Body of pancreas (tissue), 4 donors: Measurements from ENCODE around the gene CD300E. TPM values are rescaled to one million over a fixed set of nuclear protein-coding genes. Genes with fewer than 3 reads are reported as not detected.

Source experiments
- ATAC-seq: fragments of 150-250 bp; one replicate; pipeline ENCODE4 v1.9.1; 2016
- DNase-seq, 4 donors: peaks; one replicate each; pipeline ENCODE4 v3.0.0-alpha.2; 2019
- H3K27ac ChIP-seq, 4 donors: fragments of 200-600 bp; sonication (generic); 1 replicate in 3 of 4; 2 replicates in 1 of 4; pipeline versions ENCODE4 v1.5.1 to v1.6.1; 2016 to 2019; ENCODE audit warnings: mild to moderate bottlenecking in 1 of 4, mixed read lengths in 1 of 4, moderate library complexity in 1 of 4
- H3K27me3 ChIP-seq, 2 donors: fragments of 200-600 bp; sonication (generic); one replicate each; pipeline ENCODE4 v1.6.0; 2016; ENCODE audit warnings: mild to moderate bottlenecking in 1 of 2
- H3K36me3 ChIP-seq, 2 donors: fragments of 200-600 bp; sonication (generic); replicated peaks in 1 of 2; 2 replicates each; pipeline ENCODE4 v1.5.1; 2016; ENCODE audit warnings: low read depth in 2 of 2; ENCODE audit not compliant: insufficient read depth in 1 of 2
- H3K4me1 ChIP-seq: fragments of 200-600 bp; sonication (generic); one replicate; pipeline ENCODE4 v1.6.0; 2016
- H3K4me3 ChIP-seq, 2 donors: fragments of 200-600 bp; sonication (generic); 1 replicate in 1 of 2; 2 replicates in 1 of 2; pipeline ENCODE4 v1.5.1; 2016 to 2019
- H3K9me3 ChIP-seq, 3 donors: fragments of 200-600 bp; sonication (generic); 1 replicate in 2 of 3; 2 replicates in 1 of 3; pipeline ENCODE4 v1.5.1; 2016
- CTCF ChIP-seq, 7 experiments: fragments of 450-650 bp in 4 of 7; fragments of 200-600 bp in 3 of 7; sonication (generic) in 3 of 7; IDR thresholded peaks; one replicate each; pipeline ENCODE4 v1.5.1; 2016 to 2019; ENCODE audit warnings: antibody characterized with exemption in 7 of 7
- POLR2A ChIP-seq, 3 donors: fragments of 450-650 bp; IDR thresholded peaks; one replicate each; pipeline ENCODE4 v1.6.1; 2016; ENCODE audit warnings: antibody characterized with exemption in 3 of 3, mild to moderate bottlenecking in 2 of 3
- WGBS, 2 donors: methylation state at CpG; one replicate each; pipeline ENCODE4 v1.1.5; 2017; 5-methylcytosine and 5-hydroxymethylcytosine counted together
- intact Hi-C: fragments of 100-400 bp; cut with DNase I; formaldehyde crosslinking; loops from one replicate; pipeline ENCODE4 v1.15.1; 2023
- total RNA-seq, 2 donors: library from RNA; depleted of rRNA; stranded (reverse); fragments of >200 nt; gene quantifications; one replicate each; pipeline ENCODE4 v1.1.0, GENCODE V29; 2016

Gene CD300E
- total RNA-seq, 2 donors from 2014 or later = not detected

GRCh38 chr17:74568106-74568873 is 55.2 kb downstream of the CD300E start:
- no peak overlapping the region for H3K4me3 ChIP-seq
- ATAC-seq (no peak), DNase-seq (no peak)
- no peaks in the 10 kb centered on the region for H3K4me1 ChIP-seq
- no peak overlapping the region for H3K27ac ChIP-seq
- no peaks in the 10 kb centered on the region for H3K9me3 ChIP-seq
- 44 to 46% methylated on average over 4 of the region's 4 CpGs for WGBS, 2 donors
- no peak for TF ChIP-seq POLR2A (IDR thresholded peaks at IDR 0.05)
- TF ChIP-seq CTCF (IDR thresholded peaks at IDR 0.05) = no peak
- no peaks in the 10 kb centered on the region for H3K36me3 ChIP-seq
- intact Hi-C loops = no loop called here
- no peaks in the 10 kb centered on the region for H3K27me3 ChIP-seq

- Histone ChIP-seq H3K9me3 (no peaks in the 10 kb centered on the region), H3K4me1 (no peaks in the 10 kb centered on the region), H3K27ac (no peak within 1 kb of the TSS), H3K27me3 (no peaks in the 10 kb centered on the region), H3K4me3 (no peak within 1 kb of the TSS), H3K36me3 (no peaks in the 10 kb centered on the region)
- ATAC-seq = no peak
- DNase-seq = peak in 1 of 4 donors; percentile 23
- 64 to 67% methylated on average over 2 of the region's 2 CpGs for WGBS, 2 donors
- intact Hi-C loops = no loop called here
- no peak for TF ChIP-seq CTCF (IDR thresholded peaks at IDR 0.05)
- no peak for TF ChIP-seq POLR2A (IDR thresholded peaks at IDR 0.05)
Measured at GRCh38 chr17:74567397-74567796, 56.1 kb downstream of the CD300E start, which contains the start of gene CD300H. CD300H (minus strand) TSS chr17:74567509.

- no peak overlapping the region for H3K4me3 ChIP-seq
- intact Hi-C loops = no loop called here
Measured at GRCh38 chr17:74566132-74566753, 57.3 kb downstream of the CD300E start.

GRCh38 chr17:74565126-74565525 is 58.4 kb downstream of the CD300E start:
- no peak for ATAC-seq
- no peak for TF ChIP-seq CTCF (IDR thresholded peaks at IDR 0.05)
- TF ChIP-seq POLR2A (IDR thresholded peaks at IDR 0.05) = no peak
- H3K27me3 ChIP-seq = no peaks in the 10 kb centered on the region
- intact Hi-C loops = no loop called here
- no peak overlapping the region for H3K27ac ChIP-seq
- no peaks in the 10 kb centered on the region for H3K9me3 ChIP-seq
- H3K4me3 ChIP-seq = no peak overlapping the region
- DNase-seq = no peak
- no peaks in the 10 kb centered on the region for H3K36me3 ChIP-seq
- H3K4me1 ChIP-seq = no peaks in the 10 kb centered on the region
- WGBS, 2 donors = 40 to 55% methylated on average over 5 of the region's 5 CpGs

More at GRCh38 chr17:74566132-74566753, 57.3 kb downstream of the CD300E start:
- no peak overlapping the region for H3K27ac ChIP-seq
- 22 to 43% methylated on average over 8 to 9 of the region's 9 CpGs for WGBS, 2 donors
- DNase-seq (peak in 3 of 4 donors; percentile 18 to 40 (median 26)), ATAC-seq (no peak)
- no peaks in the 10 kb centered on the region for H3K27me3 ChIP-seq
- no peaks in the 10 kb centered on the region for H3K4me1 ChIP-seq
- H3K9me3 ChIP-seq = no peaks in the 10 kb centered on the region
- TF ChIP-seq POLR2A (IDR thresholded peaks at IDR 0.05) = no peak
- TF ChIP-seq CTCF (IDR thresholded peaks at IDR 0.05) = peak in 4 of 7 experiments; percentile 21 to 33 (median 31)
- H3K36me3 ChIP-seq = no peaks in the 10 kb centered on the region
